ENCODE data around the gene YPEL1.

Gene YPEL1

GRCh38 chr22:21690401-21690801 lies 45.2 kb downstream of the YPEL1 start:
- H3K27ac Mint-ChIP-seq: peak overlapping the region in 2 of 3 experiments; percentile 40 to 62
- no peak overlapping the region for H3K4me3 Mint-ChIP-seq

GRCh38 chr22:21688706-21689381 lies 46.8 kb downstream of the YPEL1 start:
- TF ChIP-seq CTCF (IDR thresholded peaks at IDR 0.05; ENCODE audit: unreplicated experiment in 3 of 3): no peak
- H3K4me3 Mint-ChIP-seq: no peak overlapping the region
- no peaks in the 10 kb centered on the region for H3K27me3 Mint-ChIP-seq (ENCODE audit: low read depth)
- H3K4me1 Mint-ChIP-seq: peaks cover 5% of the 10 kb centered on the region
- H3K27ac Mint-ChIP-seq: no peak overlapping the region
- no peaks in the 10 kb centered on the region for H3K9me3 Mint-ChIP-seq
- H3K36me3 Mint-ChIP-seq (ENCODE audit: low read depth): peaks cover 39% of the 10 kb centered on the region

More at GRCh38 chr22:21690401-21690801, 45.2 kb downstream of the YPEL1 start:
- Mint-ChIP-seq H3K36me3 (ENCODE audit: low read depth) (peaks cover 40% of the 10 kb centered on the region), H3K9me3 (no peaks in the 10 kb centered on the region), H3K4me1 (peaks cover 14% of the 10 kb centered on the region), H3K27me3 (ENCODE audit: low read depth) (no peaks in the 10 kb centered on the region)
- TF ChIP-seq CTCF (IDR thresholded peaks at IDR 0.05; ENCODE audit: unreplicated experiment in 3 of 3): no peak

- H3K27ac Mint-ChIP-seq: no peak overlapping the region
- no peak overlapping the region for H3K4me3 Mint-ChIP-seq
- H3K27me3 Mint-ChIP-seq (ENCODE audit: low read depth): no peaks in the 10 kb centered on the region
- TF ChIP-seq CTCF (IDR thresholded peaks at IDR 0.05; ENCODE audit: unreplicated experiment in 3 of 3): no peak
- H3K4me1 Mint-ChIP-seq: peaks cover 5% of the 10 kb centered on the region
- H3K9me3 Mint-ChIP-seq: no peaks in the 10 kb centered on the region
- H3K36me3 Mint-ChIP-seq (ENCODE audit: low read depth): peaks cover 42% of the 10 kb centered on the region
Observed at GRCh38 chr22:21688341-21688705, 47.3 kb downstream of the YPEL1 start.

GRCh38 chr22:21687685-21688259 lies 47.8 kb downstream of the YPEL1 start:
- Mint-ChIP-seq H3K9me3 (no peaks in the 10 kb centered on the region), H3K36me3 (ENCODE audit: low read depth) (peaks cover 40% of the 10 kb centered on the region), H3K27ac (no peak overlapping the region)

GRCh38 chr22:21686634-21687393 lies 48.8 kb downstream of the YPEL1 start:
- Mint-ChIP-seq H3K27me3 (ENCODE audit: low read depth) (no peaks in the 10 kb centered on the region), H3K36me3 (ENCODE audit: low read depth) (peaks cover 34% of the 10 kb centered on the region), H3K4me1 (peaks cover 5% of the 10 kb centered on the region), H3K9me3 (no peaks in the 10 kb centered on the region), H3K4me3 (no peak overlapping the region), H3K27ac (no peak overlapping the region)
- no peak for TF ChIP-seq CTCF (IDR thresholded peaks at IDR 0.05; ENCODE audit: unreplicated experiment in 3 of 3)

More at GRCh38 chr22:21687685-21688259, 47.8 kb downstream of the YPEL1 start:
- Mint-ChIP-seq H3K27me3 (ENCODE audit: low read depth) (no peaks in the 10 kb centered on the region), H3K4me1 (peaks cover 5% of the 10 kb centered on the region), H3K4me3 (no peak overlapping the region)
- no peak for TF ChIP-seq CTCF (IDR thresholded peaks at IDR 0.05; ENCODE audit: unreplicated experiment in 3 of 3)

All from nephron (organoid).